Measurements from ENCODE around the gene RPP38. TPM values are rescaled to one million over a fixed set of nuclear protein-coding genes. Genes with fewer than 3 reads are reported as not detected.

RPP38 gene
- total and polyA plus RNA-seq, 2 of the 13 experiments (the other 11 are each of a cell fraction or from before 2014, with no cell fraction given): 11.7 to 16.4 TPM

GRCh38 chr10:15124908-15125307 is 27.8 kb downstream of the RPP38 start:
- DNase-seq (ENCODE audit: low spot score): no peak
- no peak for ATAC-seq
- FAIRE-seq: no peak
- WGBS (ENCODE audit: low lambda C conversion rate): 93% methylated on average over 3 of the region's 3 CpGs
- H3K4me3 ChIP-seq (replicated peaks in 1 of 3; ENCODE audit: insufficient read depth in 1 of 3, low read depth in 2 of 3, low read length in 3 of 3): no peak overlapping the region
- no peaks in the 10 kb centered on the region for H3K9me3 ChIP-seq (ENCODE audit: low read length)
- POLR2A ChIA-PET: no interaction called here
- H3K9ac ChIP-seq (ENCODE audit: insufficient read depth, low read depth, low read length): no peak overlapping the region
- H4K20me1 ChIP-seq (ENCODE audit: insufficient read depth, low read length): no peaks in the 10 kb centered on the region
- in situ Hi-C loops (cut with HindIII; ENCODE audit: extremely low pct_ligation_motif_present, low pct_unique_long_range_greater_than_20kb): no loop called here
- BruUV-seq (replicated peaks): TSS peak; percentile 34
- peak; percentile 80 for TF ChIP-seq ZNF629 (CRISPR knock-in tag; conservative IDR thresholded peaks at IDR 0.05)
- no peak for TF ChIP-seq TP53 (CRISPR knock-in tag; conservative IDR thresholded peaks at IDR 0.05)
- H2AFZ ChIP-seq (ENCODE audit: low read length): no peak overlapping the region
- no peaks in the 10 kb centered on the region for H3K4me1 ChIP-seq (ENCODE audit: insufficient read depth, low read length)
- intact Hi-C loops (cut with micrococcal nuclease; ENCODE audit: unreplicated experiment): no loop called here
- peaks cover 8 to 51% of the 10 kb centered on the region in 2 experiments for H3K36me3 ChIP-seq (replicated peaks in 1 of 2; ENCODE audit: control insufficient read depth in 1 of 2, insufficient read depth in 2 of 2, low read length in 2 of 2)
- H3K27ac ChIP-seq (ENCODE audit: extremely low read length, insufficient read depth, low read length): no peak overlapping the region
- CTCF ChIA-PET (ENCODE audit: low intra/inter-chr PET ratio, low total read pairs): no interaction called here
- H3K4me2 ChIP-seq (ENCODE audit: low read depth, low read length): no peak overlapping the region
- no peaks in the 10 kb centered on the region; a peak in 1 of 5 replicates for H3K27me3 ChIP-seq (ENCODE audit: control insufficient read depth in 1 of 2, insufficient read depth in 2 of 2, low read length in 2 of 2)
- no peaks in the 10 kb centered on the region for H3K79me2 ChIP-seq (ENCODE audit: insufficient read depth, low read length)

GRCh38 chr10:15131330-15131729 is 34.2 kb downstream of the RPP38 start:
- BruUV-seq (replicated peaks): no TSS peak
- 97% methylated on average over 5 of the region's 5 CpGs for WGBS (ENCODE audit: low lambda C conversion rate)
- in situ Hi-C loops (cut with HindIII; ENCODE audit: extremely low pct_ligation_motif_present, low pct_unique_long_range_greater_than_20kb) (no loop called here), intact Hi-C loops (cut with micrococcal nuclease; ENCODE audit: unreplicated experiment) (no loop called here)
- Histone ChIP-seq H3K27ac (ENCODE audit: extremely low read length, insufficient read depth, low read length) (no peak overlapping the region), H4K20me1 (ENCODE audit: insufficient read depth, low read length) (no peaks in the 10 kb centered on the region), H3K36me3 (replicated peaks in 1 of 2; ENCODE audit: control insufficient read depth in 1 of 2, insufficient read depth in 2 of 2, low read length in 2 of 2) (peaks cover 16 to 66% of the 10 kb centered on the region in 2 experiments), H3K4me3 (replicated peaks in 1 of 3; ENCODE audit: insufficient read depth in 1 of 3, low read depth in 2 of 3, low read length in 3 of 3) (no peak overlapping the region), H3K9me3 (ENCODE audit: low read length) (no peaks in the 10 kb centered on the region), H3K79me2 (ENCODE audit: insufficient read depth, low read length) (no peaks in the 10 kb centered on the region), H3K4me2 (ENCODE audit: low read depth, low read length) (no peak overlapping the region), H3K4me1 (ENCODE audit: insufficient read depth, low read length) (no peaks in the 10 kb centered on the region), H3K27me3 (ENCODE audit: control insufficient read depth in 1 of 2, insufficient read depth in 2 of 2, low read length in 2 of 2) (no peaks in the 10 kb centered on the region; a peak in 1 of 5 replicates), H3K9ac (ENCODE audit: insufficient read depth, low read depth, low read length) (no peak overlapping the region), H2AFZ (ENCODE audit: low read length) (no peak overlapping the region)
- ChIA-PET CTCF (ENCODE audit: low intra/inter-chr PET ratio, low total read pairs) (no interaction called here), POLR2A (no interaction called here)
- ATAC-seq (no peak), DNase-seq (ENCODE audit: low spot score) (no peak), FAIRE-seq (no peak)
- TF ChIP-seq, protein P1, sequence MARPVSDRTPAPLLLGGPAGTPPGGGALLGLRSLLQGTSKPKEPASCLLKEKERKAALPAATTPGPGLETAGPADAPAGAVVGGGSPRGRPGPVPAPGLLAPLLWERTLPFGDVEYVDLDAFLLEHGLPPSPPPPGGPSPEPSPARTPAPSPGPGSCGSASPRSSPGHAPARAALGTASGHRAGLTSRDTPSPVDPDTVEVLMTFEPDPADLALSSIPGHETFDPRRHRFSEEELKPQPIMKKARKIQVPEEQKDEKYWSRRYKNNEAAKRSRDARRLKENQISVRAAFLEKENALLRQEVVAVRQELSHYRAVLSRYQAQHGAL (CRISPR knock-in tag; IDR thresholded peaks at IDR 0.05; ENCODE audit: not compliant biosample characterization): no peak
- no peak for TF ChIP-seq ZNF329 (CRISPR knock-in tag; IDR thresholded peaks at IDR 0.05; ENCODE audit: low read depth)
- no peak for TF ChIP-seq ZNF317 (CRISPR knock-in tag; IDR thresholded peaks at IDR 0.05)
- TF ChIP-seq, protein P2, sequence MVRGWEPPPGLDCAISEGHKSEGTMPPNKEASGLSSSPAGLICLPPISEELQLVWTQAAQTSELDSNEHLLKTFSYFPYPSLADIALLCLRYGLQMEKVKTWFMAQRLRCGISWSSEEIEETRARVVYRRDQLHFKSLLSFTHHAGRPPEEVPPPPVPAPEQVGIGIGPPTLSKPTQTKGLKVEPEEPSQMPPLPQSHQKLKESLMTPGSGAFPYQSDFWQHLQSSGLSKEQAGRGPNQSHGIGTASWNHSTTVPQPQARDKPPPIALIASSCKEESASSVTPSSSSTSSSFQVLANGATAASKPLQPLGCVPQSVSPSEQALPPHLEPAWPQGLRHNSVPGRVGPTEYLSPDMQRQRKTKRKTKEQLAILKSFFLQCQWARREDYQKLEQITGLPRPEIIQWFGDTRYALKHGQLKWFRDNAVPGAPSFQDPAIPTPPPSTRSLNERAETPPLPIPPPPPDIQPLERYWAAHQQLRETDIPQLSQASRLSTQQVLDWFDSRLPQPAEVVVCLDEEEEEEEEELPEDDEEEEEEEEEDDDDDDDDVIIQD (CRISPR knock-in tag; IDR thresholded peaks at IDR 0.05; ENCODE audit: low read depth): no peak
